HCT116 (cell line): ENCODE measurements around the gene A4GALT. TPM values are rescaled to one million over a fixed set of nuclear protein-coding genes. Genes with fewer than 3 reads are reported as not detected.
A peak's percentile ranks its signal among the peaks of the same experiment; 100 is the strongest.

Experiments
- ATAC-seq: fragments of 200-7000 bp; cut with Tn5 transposase; 2 replicates; pipeline ENCODE4 v1.9.1; 2020; ENCODE audit warnings: mild to moderate bottlenecking, moderate library complexity
- BruUV-seq: library from RNA; stranded (reverse); fragments of 400-500 nt; replicated peaks from 2 replicates; lab custom pipeline; 2021; lab: Mats Ljungman, UMichigan
- CTCF ChIA-PET: fragments of 300-600 bp; sonication (Branson Sonifier 250); formaldehyde crosslinking; loops from one replicate; lab custom pipeline; 2021; ENCODE audit warnings: antibody characterized with exemption; lab: Charles Lee
- POLR2A ChIA-PET: fragments of 300-600, 350-600 bp; sonication (Branson Sonifier 250); formaldehyde crosslinking; loops from one replicate; lab custom pipeline; 2021; ENCODE audit warnings: antibody characterized with exemption; lab: Charles Lee
- RAD21 ChIA-PET, 2 experiments: fragments of 300-600 bp; sonication (Branson Sonifier 250); formaldehyde crosslinking; loops; one replicate each; lab custom pipeline; 2023; ENCODE audit warnings: low total read pairs in 2 of 2; ENCODE audit not compliant: uncharacterized antibody in 2 of 2, unreplicated experiment in 2 of 2, low non-redundant PET in 1 of 2; lab: Charles Lee
- DNase-seq: peaks from one replicate; pipeline ENCODE4 v3.0.0-alpha.2; 2010; ENCODE audit warnings: low read depth, low spot score
- H2AFZ ChIP-seq: fragments of 200-600 bp; shearing (Covaris generic), sonication (generic); 2 replicates; pipeline ENCODE4 v1.6.1; 2017; ENCODE audit warnings: low read depth, mixed run types, mixed read lengths, antibody characterized with exemption, low read length; ENCODE audit not compliant: poor library complexity, severe bottlenecking
- H3K27ac ChIP-seq: 2 replicates; pipeline ENCODE4 v1.5.1; 2012; ENCODE audit warnings: low read depth, low read length
- H3K27me3 ChIP-seq: fragments of 200-600 bp; sonication (generic); 2 replicates; pipeline ENCODE4 v1.6.1; 2016; ENCODE audit warnings: mixed run types, low read length, mixed read lengths; ENCODE audit not compliant: insufficient read depth
- H3K36me3 ChIP-seq, 2 experiments: fragments of 200-500 bp in 1 of 2; fragments of 200-600 bp in 1 of 2; sonication (Bioruptor generic) in 1 of 2; sonication (generic) in 1 of 2; 2 replicates each; pipeline versions ENCODE4 v1.5.1 to v1.6.1; 2014 to 2016; ENCODE audit warnings: low read length in 2 of 2, inconsistent platforms in 1 of 2, mixed read lengths in 1 of 2, mixed run types in 1 of 2; ENCODE audit not compliant: insufficient read depth in 2 of 2, control insufficient read depth in 1 of 2
- H3K4me1 ChIP-seq, 2 experiments: fragments of 200-600 bp in 1 of 2; sonication (generic) in 1 of 2; 2 replicates each; pipeline versions ENCODE4 v1.5.1 to v1.6.1; 2012 to 2017; ENCODE audit warnings: low read length in 2 of 2, inconsistent platforms in 1 of 2, mild to moderate bottlenecking in 1 of 2, mixed read lengths in 1 of 2, mixed run types in 1 of 2, moderate library complexity in 1 of 2; ENCODE audit not compliant: insufficient read depth in 2 of 2, control insufficient read depth in 1 of 2
- H3K4me2 ChIP-seq: fragments of 200-600 bp; sonication (generic); 2 replicates; pipeline ENCODE4 v1.6.1; 2017; ENCODE audit warnings: mixed run types, low read length, mixed read lengths
- H3K4me3 ChIP-seq, 2 experiments: fragments of 200-600 bp in 1 of 2; sonication (generic) in 1 of 2; replicated peaks in 1 of 2; 2 replicates each; pipeline ENCODE4 v1.5.1; 2011 to 2016; ENCODE audit warnings: low read length in 2 of 2, control low read depth in 1 of 2, low read depth in 1 of 2, mild to moderate bottlenecking in 1 of 2, mixed read lengths in 1 of 2, mixed run types in 1 of 2
- H3K79me2 ChIP-seq: fragments of 200-600 bp; sonication (generic); 2 replicates; pipeline ENCODE4 v1.6.1; 2017; ENCODE audit warnings: mild to moderate bottlenecking, mixed run types, low read length, moderate library complexity, mixed read lengths; ENCODE audit not compliant: insufficient read depth
- H3K9ac ChIP-seq: fragments of 200-600 bp; sonication (generic); 2 replicates; pipeline ENCODE4 v1.6.1; 2016; ENCODE audit warnings: low read length, mixed read lengths
- H3K9me2 ChIP-seq: fragments of 200-600 bp; sonication (generic), shearing (Covaris generic); 2 replicates; pipeline ENCODE4 v1.6.1; 2017; ENCODE audit warnings: mixed run types, mild to moderate bottlenecking, moderate library complexity; ENCODE audit not compliant: insufficient read depth
- H3K9me3 ChIP-seq, 2 experiments: fragments of 200-500 bp in 1 of 2; fragments of 200-600 bp in 1 of 2; sonication (Bioruptor generic) in 1 of 2; sonication (generic) in 1 of 2; 2 replicates each; pipeline ENCODE4 v1.6.1; 2014 to 2017; ENCODE audit warnings: low read length in 2 of 2, mixed read lengths in 2 of 2, inconsistent platforms in 1 of 2, low read depth in 1 of 2, mild to moderate bottlenecking in 1 of 2, mixed run types in 1 of 2, moderate library complexity in 1 of 2; ENCODE audit not compliant: control insufficient read depth in 1 of 2, insufficient read depth in 1 of 2
- H4K20me1 ChIP-seq: fragments of 200-600 bp; sonication (generic), shearing (Covaris generic); 2 replicates; pipeline ENCODE4 v1.6.1; 2017; ENCODE audit warnings: mixed run types, mild to moderate bottlenecking, moderate library complexity; ENCODE audit not compliant: insufficient read depth
- CBX3 ChIP-seq: IDR thresholded peaks from 2 replicates; pipeline ENCODE4 v1.6.1; 2012; ENCODE audit warnings: low read depth
- CEBPB ChIP-seq: IDR thresholded peaks from 2 replicates; pipeline ENCODE4 v1.6.1; 2012; ENCODE audit warnings: low read depth
- EGR1 ChIP-seq: IDR thresholded peaks from 2 replicates; pipeline ENCODE4 v1.6.1; 2012; ENCODE audit warnings: low read depth
- ELF1 ChIP-seq: IDR thresholded peaks from 2 replicates; pipeline ENCODE4 v1.6.1; 2012; ENCODE audit warnings: low read depth, borderline replicate concordance
- EZH2phosphoT487 ChIP-seq: fragments of 200-600 bp; IDR thresholded peaks from 2 replicates; pipeline ENCODE4 v1.6.1; 2018; ENCODE audit warnings: antibody characterized with exemption, borderline replicate concordance
- MAX ChIP-seq: IDR thresholded peaks from 2 replicates; pipeline ENCODE4 v1.6.1; 2012
- RAD21 ChIP-seq: IDR thresholded peaks from 2 replicates; pipeline ENCODE4 v1.6.1; 2012; ENCODE audit warnings: low read depth, mild to moderate bottlenecking
- SIN3A ChIP-seq: IDR thresholded peaks from 2 replicates; pipeline ENCODE4 v1.6.1; 2012; ENCODE audit warnings: low read depth
- SP1 ChIP-seq: IDR thresholded peaks from 2 replicates; pipeline ENCODE4 v1.6.1; 2012; ENCODE audit warnings: low read depth
- TCF7L2 ChIP-seq: IDR thresholded peaks from 2 replicates; pipeline ENCODE4 v1.7.0; 2011; ENCODE audit warnings: borderline replicate concordance, inconsistent platforms; ENCODE audit not compliant: insufficient read depth, insufficient read length; ENCODE audit errors: extremely low read depth
- intact Hi-C: fragments of 100-400 bp; cut with micrococcal nuclease; formaldehyde crosslinking; loops from 2 replicates; pipeline ENCODE4 v1.10.0; 2022
- total RNA-seq: library from RNA; stranded (reverse); gene quantifications from one replicate; pipeline ENCODE4 v1.2.1, GENCODE V29; 2021; ENCODE audit not compliant: unreplicated experiment
- TF ChIP-seq, protein P1 (sequence below): IDR thresholded peaks from 2 replicates; pipeline ENCODE4 v1.6.1; 2011; ENCODE audit warnings: mild to moderate bottlenecking, low read length, moderate library complexity; ENCODE audit not compliant: insufficient replicate concordance; ENCODE audit errors: extremely low read depth
- TF ChIP-seq, protein P2 (sequence below): IDR thresholded peaks from 2 replicates; pipeline ENCODE4 v1.6.1; 2012
- TF ChIP-seq, protein P3 (sequence below), 3 experiments: fragments of 200-600 bp in 1 of 3; sonication (generic) in 1 of 3; IDR thresholded peaks in 2 of 3; conservative IDR thresholded peaks in 1 of 3; 2 replicates each; pipeline ENCODE4 v1.5.1; 2012 to 2017; ENCODE audit warnings: low read depth in 2 of 3, low read length in 2 of 3, antibody characterized with exemption in 1 of 3, borderline replicate concordance in 1 of 3, control low read depth in 1 of 3, mild to moderate bottlenecking in 1 of 3, mixed read lengths in 1 of 3, mixed run types in 1 of 3, moderate library complexity in 1 of 3; ENCODE audit not compliant: insufficient read depth in 1 of 3

The A4GALT gene
- total RNA-seq, 1 experiment from 2014 or later, result 16.0 TPM

DNA sequence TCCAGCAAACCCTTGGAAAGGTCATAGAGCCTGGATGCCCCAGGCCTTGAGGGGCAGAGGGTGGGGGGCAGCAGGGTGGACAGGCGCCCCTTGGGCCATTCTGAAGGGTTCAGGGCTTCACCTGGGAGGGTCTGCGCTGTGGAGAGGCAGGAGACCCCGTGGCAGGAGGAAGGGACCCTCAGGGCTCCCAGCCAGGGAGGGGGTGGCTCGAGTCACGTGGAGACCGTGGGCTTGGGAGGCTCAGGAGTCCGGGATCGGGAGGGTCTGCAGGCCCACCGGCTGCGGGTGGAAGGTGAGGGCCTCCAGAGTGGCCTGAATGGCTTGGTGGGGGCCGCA is 48.5 kb upstream of the A4GALT start:
- Histone ChIP-seq H3K4me1 (peaks cover 13 to 18% of the 10 kb centered on the region in 2 experiments), H3K9me3 (no peaks in the 10 kb centered on the region), H3K79me2 (no peaks in the 10 kb centered on the region), H3K27me3 (no peaks in the 10 kb centered on the region), H3K9ac (no peak overlapping the region), H3K4me2 (no peak overlapping the region; the same call in 1 of the 2 replicates), H4K20me1 (no peaks in the 10 kb centered on the region), H3K27ac (peak overlapping the region; percentile 22; the same call in 1 of the 2 replicates), H3K9me2 (no peaks in the 10 kb centered on the region), H3K36me3 (no peaks in the 10 kb centered on the region), H2AFZ (no peak overlapping the region), H3K4me3 (no peak overlapping the region)
- intact Hi-C loops, result no loop called here
- ChIA-PET CTCF (no interaction called here), POLR2A (no interaction called here), RAD21 (no interaction called here)
- BruUV-seq, result no TSS peak
- no peak for DNase-seq
- no peak for ATAC-seq
- TF ChIP-seq MAX (no peak), RAD21 (no peak), EZH2phosphoT487 (no peak), SIN3A (no peak), EGR1 (no peak), CBX3 (no peak), ELF1 (no peak), SP1 (no peak), CEBPB (no peak), TCF7L2 (no peak)
- TF ChIP-seq, protein P1, sequence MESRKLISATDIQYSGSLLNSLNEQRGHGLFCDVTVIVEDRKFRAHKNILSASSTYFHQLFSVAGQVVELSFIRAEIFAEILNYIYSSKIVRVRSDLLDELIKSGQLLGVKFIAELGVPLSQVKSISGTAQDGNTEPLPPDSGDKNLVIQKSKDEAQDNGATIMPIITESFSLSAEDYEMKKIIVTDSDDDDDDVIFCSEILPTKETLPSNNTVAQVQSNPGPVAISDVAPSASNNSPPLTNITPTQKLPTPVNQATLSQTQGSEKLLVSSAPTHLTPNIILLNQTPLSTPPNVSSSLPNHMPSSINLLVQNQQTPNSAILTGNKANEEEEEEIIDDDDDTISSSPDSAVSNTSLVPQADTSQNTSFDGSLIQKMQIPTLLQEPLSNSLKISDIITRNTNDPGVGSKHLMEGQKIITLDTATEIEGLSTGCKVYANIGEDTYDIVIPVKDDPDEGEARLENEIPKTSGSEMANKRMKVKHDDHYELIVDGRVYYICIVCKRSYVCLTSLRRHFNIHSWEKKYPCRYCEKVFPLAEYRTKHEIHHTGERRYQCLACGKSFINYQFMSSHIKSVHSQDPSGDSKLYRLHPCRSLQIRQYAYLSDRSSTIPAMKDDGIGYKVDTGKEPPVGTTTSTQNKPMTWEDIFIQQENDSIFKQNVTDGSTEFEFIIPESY, result no peak
- TF ChIP-seq, protein P2, sequence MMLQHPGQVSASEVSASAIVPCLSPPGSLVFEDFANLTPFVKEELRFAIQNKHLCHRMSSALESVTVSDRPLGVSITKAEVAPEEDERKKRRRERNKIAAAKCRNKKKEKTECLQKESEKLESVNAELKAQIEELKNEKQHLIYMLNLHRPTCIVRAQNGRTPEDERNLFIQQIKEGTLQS, result no peak
- TF ChIP-seq, protein P3, sequence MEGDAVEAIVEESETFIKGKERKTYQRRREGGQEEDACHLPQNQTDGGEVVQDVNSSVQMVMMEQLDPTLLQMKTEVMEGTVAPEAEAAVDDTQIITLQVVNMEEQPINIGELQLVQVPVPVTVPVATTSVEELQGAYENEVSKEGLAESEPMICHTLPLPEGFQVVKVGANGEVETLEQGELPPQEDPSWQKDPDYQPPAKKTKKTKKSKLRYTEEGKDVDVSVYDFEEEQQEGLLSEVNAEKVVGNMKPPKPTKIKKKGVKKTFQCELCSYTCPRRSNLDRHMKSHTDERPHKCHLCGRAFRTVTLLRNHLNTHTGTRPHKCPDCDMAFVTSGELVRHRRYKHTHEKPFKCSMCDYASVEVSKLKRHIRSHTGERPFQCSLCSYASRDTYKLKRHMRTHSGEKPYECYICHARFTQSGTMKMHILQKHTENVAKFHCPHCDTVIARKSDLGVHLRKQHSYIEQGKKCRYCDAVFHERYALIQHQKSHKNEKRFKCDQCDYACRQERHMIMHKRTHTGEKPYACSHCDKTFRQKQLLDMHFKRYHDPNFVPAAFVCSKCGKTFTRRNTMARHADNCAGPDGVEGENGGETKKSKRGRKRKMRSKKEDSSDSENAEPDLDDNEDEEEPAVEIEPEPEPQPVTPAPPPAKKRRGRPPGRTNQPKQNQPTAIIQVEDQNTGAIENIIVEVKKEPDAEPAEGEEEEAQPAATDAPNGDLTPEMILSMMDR (IDR thresholded peaks at IDR 0.05 in 2 of 3, conservative IDR thresholded peaks at IDR 0.05 in 1 of 3; ENCODE audit: borderline replicate concordance in 1 of 3, insufficient read depth in 1 of 3, low read depth in 2 of 3, low read length in 2 of 3), result no peak
